H1 (cell line): ENCODE results near the gene BTBD1. TPM values are rescaled to one million over a fixed set of nuclear protein-coding genes. Genes with fewer than 3 reads are reported as not detected.

Experiments
- CTCF ChIA-PET: fragments of 300-600 bp; sonication (Branson Sonifier 250); formaldehyde crosslinking; loops from one replicate; lab custom pipeline; 2021; ENCODE audit not compliant: partially characterized antibody; lab: Charles Lee
- POLR2A ChIA-PET: fragments of 300-600 bp; sonication (Branson Sonifier 250); formaldehyde crosslinking; loops from one replicate; lab custom pipeline; 2021; ENCODE audit warnings: inconsistent platforms; ENCODE audit not compliant: partially characterized antibody; lab: Charles Lee
- DNase-seq, 2 experiments: peaks; one replicate each; pipeline versions ENCODE4 v3.0.0 to v3.0.0-alpha.2; 2010 to 2022; ENCODE audit warnings: low spot score in 2 of 2, low read depth in 1 of 2, mixed read lengths in 1 of 2
- FAIRE-seq: peaks from 2 replicates; lab custom pipeline; 2011; peaks lifted over from hg19 to GRCh38; lab: Jason Lieb, UNC
- H2AFZ ChIP-seq: 2 replicates; pipeline ENCODE4 v1.8.1; 2012; ENCODE audit warnings: low read length, inconsistent platforms
- H2AK5ac ChIP-seq: 2 replicates; pipeline ENCODE4 v1.6.1; 2013; ENCODE audit warnings: low read depth, low read length
- H2BK120ac ChIP-seq: replicated peaks from 2 replicates; pipeline ENCODE3; 2013; ENCODE audit warnings: low read depth, low read length, inconsistent platforms
- H2BK12ac ChIP-seq: 2 replicates; pipeline ENCODE4 v1.6.1; 2013; ENCODE audit warnings: low read depth, low read length
- H2BK15ac ChIP-seq: 2 replicates; pipeline ENCODE4 v1.6.1; 2013; ENCODE audit warnings: low read length
- H2BK20ac ChIP-seq: 2 replicates; pipeline ENCODE4 v1.6.1; 2013; ENCODE audit warnings: low read length
- H2BK5ac ChIP-seq: 2 replicates; pipeline ENCODE4 v1.6.1; 2013; ENCODE audit warnings: low read depth, low read length
- H3K14ac ChIP-seq: 2 replicates; pipeline ENCODE4 v1.6.1; 2013; ENCODE audit warnings: inconsistent platforms; ENCODE audit not compliant: insufficient read length
- H3K18ac ChIP-seq: 2 replicates; pipeline ENCODE4 v1.6.1; 2013; ENCODE audit warnings: low read length; ENCODE audit errors: extremely low read depth
- H3K23ac ChIP-seq: 2 replicates; pipeline ENCODE4 v1.6.1; 2013; ENCODE audit warnings: inconsistent platforms; ENCODE audit not compliant: insufficient read length
- H3K23me2 ChIP-seq: 2 replicates; pipeline ENCODE4 v1.6.1; 2013; ENCODE audit warnings: low read depth, low read length
- H3K27ac ChIP-seq: 2 replicates; pipeline ENCODE4 v1.6.1; 2011; ENCODE audit warnings: low read depth, low read length, inconsistent platforms
- H3K27me3 ChIP-seq, 4 experiments: replicated peaks in 1 of 4; 1 replicate in 1 of 4; 2 replicates in 3 of 4; pipeline versions ENCODE4 v1.6.1 to v1.8.1; 2011 to 2013; ENCODE audit warnings: low read length in 3 of 4, mild to moderate bottlenecking in 3 of 4, inconsistent platforms in 2 of 4, mixed read lengths in 2 of 4, moderate library complexity in 1 of 4; ENCODE audit not compliant: control insufficient read depth in 3 of 4, insufficient read depth in 3 of 4; ENCODE audit errors: extremely low read depth in 1 of 4
- H3K36me3 ChIP-seq, 4 experiments: 2 replicates each; pipeline versions ENCODE4 v1.6.1 to v1.8.1; 2011 to 2013; ENCODE audit warnings: mild to moderate bottlenecking in 4 of 4, low read length in 3 of 4, moderate library complexity in 2 of 4, control low read depth in 1 of 4, inconsistent platforms in 1 of 4; ENCODE audit not compliant: insufficient read depth in 4 of 4, control insufficient read depth in 2 of 4
- H3K4ac ChIP-seq: replicated peaks from 2 replicates; pipeline ENCODE3; 2013; ENCODE audit warnings: low read length, low read depth, mixed read lengths, inconsistent platforms; ENCODE audit not compliant: insufficient read length
- H3K4me1 ChIP-seq, 4 experiments: replicated peaks in 1 of 4; 1 replicate in 1 of 4; 2 replicates in 3 of 4; pipeline versions ENCODE4 v1.6.1 to v1.8.1; 2011 to 2013; ENCODE audit warnings: low read length in 3 of 4, inconsistent platforms in 2 of 4, mixed read lengths in 1 of 4; ENCODE audit not compliant: insufficient read depth in 4 of 4, control insufficient read depth in 3 of 4
- H3K4me2 ChIP-seq, 2 experiments: 2 replicates each; pipeline versions ENCODE4 v1.6.1 to v1.8.1; 2011 to 2013; ENCODE audit warnings: low read depth in 2 of 2, low read length in 2 of 2, control low read depth in 1 of 2, inconsistent platforms in 1 of 2, mild to moderate bottlenecking in 1 of 2; ENCODE audit not compliant: insufficient read depth in 1 of 2
- H3K4me3 ChIP-seq, 4 experiments: fragments of 200-600, 300-600 bp in 1 of 4; sonication (generic), shearing (Covaris generic), sonication (Bioruptor Twin) in 1 of 4; 2 replicates each; pipeline versions ENCODE4 v1.5.1 to v1.8.1; 2011 to 2016; ENCODE audit warnings: low read length in 4 of 4, low read depth in 3 of 4, control low read depth in 2 of 4, inconsistent platforms in 2 of 4, mild to moderate bottlenecking in 2 of 4, mixed read lengths in 1 of 4, moderate library complexity in 1 of 4; ENCODE audit not compliant: insufficient read depth in 2 of 4; ENCODE audit errors: extremely low read depth in 1 of 4
- H3K56ac ChIP-seq: replicated peaks from 2 replicates; pipeline ENCODE3; 2013; ENCODE audit warnings: low read depth, mild to moderate bottlenecking, mixed read lengths, low read length, inconsistent platforms; ENCODE audit not compliant: insufficient read length
- H3K79me1 ChIP-seq: 2 replicates; pipeline ENCODE4 v1.6.1; 2013; ENCODE audit warnings: low read depth, low read length, control low read depth
- H3K79me2 ChIP-seq, 2 experiments: 2 replicates each; pipeline versions ENCODE4 v1.6.1 to v1.8.1; 2012 to 2013; ENCODE audit warnings: low read length in 2 of 2, mild to moderate bottlenecking in 2 of 2, inconsistent platforms in 1 of 2; ENCODE audit not compliant: insufficient read depth in 2 of 2, control insufficient read depth in 1 of 2
- H3K9ac ChIP-seq, 4 experiments: replicated peaks in 1 of 4; 1 replicate in 1 of 4; 2 replicates in 3 of 4; pipeline versions ENCODE4 v1.6.1 to v1.8.1; 2011 to 2013; ENCODE audit warnings: low read depth in 3 of 4, low read length in 3 of 4, control low read depth in 2 of 4, mild to moderate bottlenecking in 2 of 4, moderate library complexity in 2 of 4, inconsistent platforms in 1 of 4; ENCODE audit errors: extremely low read depth in 1 of 4
- H3K9me3 ChIP-seq, 2 experiments: 2 replicates each; pipeline versions ENCODE4 v1.6.1 to v1.8.1; 2012 to 2013; ENCODE audit warnings: mild to moderate bottlenecking in 2 of 2, moderate library complexity in 2 of 2, control low read depth in 1 of 2, inconsistent platforms in 1 of 2, low read depth in 1 of 2, low read length in 1 of 2, mixed read lengths in 1 of 2; ENCODE audit not compliant: insufficient read depth in 2 of 2
- H4K20me1 ChIP-seq, 2 experiments: replicated peaks in 1 of 2; 2 replicates each; pipeline versions ENCODE3 to v1.8.1; 2011 to 2013; ENCODE audit warnings: inconsistent platforms in 2 of 2, low read length in 2 of 2, mild to moderate bottlenecking in 1 of 2; ENCODE audit not compliant: insufficient read depth in 2 of 2, control insufficient read depth in 1 of 2
- H4K5ac ChIP-seq: 2 replicates; pipeline ENCODE4 v1.6.1; 2013; ENCODE audit warnings: low read length, low read depth, mixed read lengths, inconsistent platforms; ENCODE audit not compliant: insufficient read length
- H4K8ac ChIP-seq: 2 replicates; pipeline ENCODE4 v1.8.0; 2013; ENCODE audit warnings: mild to moderate bottlenecking, moderate library complexity, low read length, inconsistent platforms; ENCODE audit not compliant: insufficient read depth; ENCODE audit errors: extremely low read depth
- H4K91ac ChIP-seq: replicated peaks from 2 replicates; pipeline ENCODE3; 2013; ENCODE audit warnings: low read length, mixed read lengths, inconsistent platforms; ENCODE audit not compliant: insufficient read length
- MAX ChIP-seq: IDR thresholded peaks from 2 replicates; pipeline ENCODE4 v1.6.1; 2012; ENCODE audit warnings: inconsistent platforms
- TAF1 ChIP-seq: IDR thresholded peaks from 2 replicates; pipeline ENCODE4 v1.6.1; 2011; ENCODE audit warnings: mild to moderate bottlenecking, low read depth, low read length
- WGBS, 2 experiments: shearing (Covaris generic) in 1 of 2; methylation state at CpG; one replicate each; pipeline versions ENCODE4 v1.1.6 to v1.1.7; 2013 to 2015; ENCODE audit warnings: low lambda C conversion rate in 2 of 2, mixed read lengths in 2 of 2, inconsistent platforms in 1 of 2, low coverage in 1 of 2, missing lambda C conversion rate in 1 of 2; ENCODE audit not compliant: insufficient replicate concordance in 2 of 2, insufficient coverage in 1 of 2, insufficient read length in 1 of 2; ENCODE audit errors: extremely low coverage in 1 of 2, missing lambda C conversion rate in 1 of 2; 5-methylcytosine and 5-hydroxymethylcytosine counted together
- microRNA-seq, 2 experiments: library from miRNA; unstranded; fragments of <30 nt; microRNA quantifications; one replicate each; pipeline versions ENCODE4 to v1.2.0, GENCODE V29; 2016 to 2020; ENCODE audit warnings: borderline microRNAs expressed in 2 of 2, borderline number of aligned reads in 2 of 2, borderline replicate concordance in 1 of 2
- polyA plus RNA-seq, 7 experiments: library from polyadenylated mRNA; depleted of rRNA in 3 of 7; stranded (reverse) in 5 of 7; unstranded in 2 of 7; fragments of >200 nt in 5 of 7; fragments of 200-250 nt in 2 of 7; gene quantifications; 1 replicate in 5 of 7; 2 replicates in 1 of 7; 4 replicates in 1 of 7; pipeline versions ENCODE4 v1.2.1 to v1.2.3, GENCODE V29; 2011 to 2013; ENCODE audit warnings: missing spikeins in 2 of 7, mixed read lengths in 2 of 7
- small RNA-seq: library from polyadenylated mRNA; stranded (forward); fragments of <200 nt; extraction: miRNeasy Mini kit (QIAGEN cat#:217004); gene quantifications from one replicate; pipeline ENCODE3, GENCODE V24; 2013; ENCODE audit not compliant: insufficient read depth
- total RNA-seq: library from RNA; stranded (reverse); fragmentation: NEBNext Ultra II Directional; extraction: Animal tissue kit (Norgen Biotek cat#: 25700); gene quantifications from 2 replicates; pipeline ENCODE4 v1.2.1, GENCODE V29; 2021

The BTBD1 gene
- total and polyA plus RNA-seq, 2 of the 8 experiments (the other 6 are each of a cell fraction or from before 2014, with no cell fraction given): 18.6 to 39.5 TPM

- Histone ChIP-seq H4K20me1 (peaks cover 0 to 3% of the 10 kb centered on the region in 2 experiments), H2AFZ (no peak overlapping the region), H2AK5ac (no peak overlapping the region), H3K79me1 (no peaks in the 10 kb centered on the region), H2BK20ac (no peak overlapping the region), H4K8ac (no peak overlapping the region), H3K27me3 (no peaks in the 10 kb centered on the region), H2BK15ac (no peak overlapping the region), H3K18ac (no peak overlapping the region), H3K4ac (no peak overlapping the region), H2BK120ac (no peak overlapping the region), H4K5ac (no peak overlapping the region), H3K9me3 (no peaks in the 10 kb centered on the region), H3K36me3 (no peaks in the 10 kb centered on the region), H3K79me2 (no peaks in the 10 kb centered on the region), H3K4me3 (no peak overlapping the region), H2BK5ac (no peak overlapping the region), H3K4me2 (no peak overlapping the region), H3K23ac (no peak overlapping the region), H2BK12ac (no peak overlapping the region), H3K4me1 (peaks cover 0 to 11% (median 4%) of the 10 kb centered on the region in 4 experiments; a peak in 4 of 7 replicates), H3K9ac (no peak overlapping the region; a peak in 1 of 7 replicates), H3K23me2 (no peaks in the 10 kb centered on the region), H4K91ac (no peak overlapping the region), H3K14ac (no peak overlapping the region), H3K56ac (no peak overlapping the region), H3K27ac (no peak overlapping the region)
- ChIA-PET CTCF (no interaction called here), POLR2A (interaction anchor here (3.0 kb wide), 1 partner anchor 19 kb away, joined by 11 read pairs; the partner anchor contains the start of gene RAMAC)
- 85% methylated on average over 4 of the region's 4 CpGs; no CpG with 5 or more reads in 1 of the 2 experiments for WGBS, 2 experiments
- DNase-seq (no peak), FAIRE-seq (no peak)
- no peak for TF ChIP-seq TAF1
- TF ChIP-seq MAX: no peak
Observed at GRCh38 chr15:82966671-82967071, 100.4 kb downstream of the BTBD1 start.

Small RNAs within 50 kb of the gene (microRNA-seq; reads per million reads assigned to microRNA genes)
- gene MIR4515: 0 to 0.20 reads per million in 2 experiments

Small RNAs within 50 kb of the gene (small RNA-seq; reads per million reads assigned to genes)
- not detected for gene MIR4515

Other genes with a start within 250 kb of the BTBD1 start
- 26.2 and 27.6 TPM in 2 replicates for gene HOMER2, start 114.5 kb downstream of the BTBD1 start, total RNA-seq
- 12.1 and 12.5 TPM in 2 replicates for gene HOMER2, start 114.5 kb downstream of the BTBD1 start, polyA plus RNA-seq (2011; rRNA removed)
- gene RAMAC, start 81.0 kb downstream of the BTBD1 start, total RNA-seq: 32.9 and 33.5 TPM in 2 replicates
- 11.7 and 20.7 TPM in 2 replicates for gene RAMAC, start 81.0 kb downstream of the BTBD1 start, polyA plus RNA-seq (2011; rRNA removed)
- 10.7 and 21.8 TPM in 2 replicates for gene C15orf40, start 55.6 kb downstream of the BTBD1 start, total RNA-seq
- gene C15orf40, start 55.6 kb downstream of the BTBD1 start, polyA plus RNA-seq (2011; rRNA removed): 9.5 and 10.7 TPM in 2 replicates
- 0.90 and 1.0 TPM in 2 replicates for gene TM6SF1, start 40.4 kb upstream of the BTBD1 start, total RNA-seq
- 0.74 and 0.86 TPM in 2 replicates for gene TM6SF1, start 40.4 kb upstream of the BTBD1 start, polyA plus RNA-seq (2011; rRNA removed)
- 149 and 156 TPM in 2 replicates for gene HDGFL3, start 140.6 kb upstream of the BTBD1 start, total RNA-seq
- 7.3 and 14.1 TPM in 2 replicates for gene HDGFL3, start 140.6 kb upstream of the BTBD1 start, polyA plus RNA-seq (2011; rRNA removed)
- gene BNC1, start 217.4 kb upstream of the BTBD1 start, total RNA-seq: 0.67 and 0.99 TPM in 2 replicates
- 0.53 and 2.1 TPM in 2 replicates for gene BNC1, start 217.4 kb upstream of the BTBD1 start, polyA plus RNA-seq (2011; rRNA removed)